ENCODE results near the gene STAMBP. TPM values are rescaled to one million over a fixed set of nuclear protein-coding genes. Genes with fewer than 3 reads are reported as not detected.

STAMBP gene
- total and polyA plus RNA-seq, 2 of the 4 experiments (the other 2 are of a cell fraction): 29.7 to 38.7 TPM

DNA sequence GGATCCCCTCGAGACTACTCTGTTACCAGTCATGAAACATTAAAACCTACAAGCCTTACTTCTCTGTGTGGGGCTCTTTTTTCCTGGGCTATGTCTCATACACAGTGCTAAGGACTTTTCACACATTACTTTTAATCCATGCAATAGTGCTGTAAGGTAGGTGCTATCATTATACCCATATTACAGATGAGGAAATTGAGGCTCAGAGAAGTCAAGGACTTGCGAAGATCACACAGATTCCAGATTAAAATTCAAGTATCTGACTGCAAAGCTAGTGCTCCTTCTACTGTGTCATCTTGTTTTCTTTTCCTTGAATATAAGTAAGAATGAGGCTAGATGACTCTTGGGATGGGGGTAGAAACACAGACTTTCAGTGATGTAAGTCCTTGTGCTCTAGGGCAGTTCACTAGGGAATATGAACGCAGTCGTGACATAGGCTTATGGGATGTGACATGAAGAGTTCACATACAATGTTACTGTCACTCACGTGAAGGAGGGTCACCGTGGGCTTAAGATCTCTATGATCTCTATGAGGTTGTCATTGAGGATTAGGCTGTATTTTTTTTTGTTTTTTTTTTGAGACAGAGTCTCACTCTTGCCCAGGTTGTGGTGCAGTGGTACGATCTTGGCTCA lies 91.0 kb downstream of the STAMBP start:
- Histone ChIP-seq H3K56ac (ENCODE audit: extremely low read depth, insufficient read depth, low read length) (no peak overlapping the region), H3K9me3 (ENCODE audit: control insufficient read depth, insufficient read depth, low read length) (no peaks in the 10 kb centered on the region), H3K9me1 (ENCODE audit: insufficient read depth, low read length) (no peaks in the 10 kb centered on the region; the same call in 1 of the 2 replicates), H2BK5ac (ENCODE audit: low read depth, low read length, poor library complexity, severe bottlenecking) (no peak overlapping the region), H2BK15ac (ENCODE audit: low read depth, low read length) (no peak overlapping the region), H3K4ac (ENCODE audit: low read depth, low read length) (no peak overlapping the region), H4K20me1 (ENCODE audit: insufficient read depth, low read length) (peaks cover 30% of the 10 kb centered on the region), H3K4me2 (ENCODE audit: low read depth, low read length) (no peak overlapping the region), H3K4me1 (ENCODE audit: control insufficient read depth, insufficient read depth, low read length) (no peaks in the 10 kb centered on the region), H4K8ac (ENCODE audit: low read depth in 2 of 2, low read length in 2 of 2) (no peak overlapping the region), H3K27me3 (ENCODE audit: control insufficient read depth, insufficient read depth, low read length) (no peaks in the 10 kb centered on the region), H3K36me3 (ENCODE audit: control insufficient read depth, insufficient read depth, low read length) (peaks cover 43% of the 10 kb centered on the region), H4K5ac (ENCODE audit: low read depth, low read length) (no peak overlapping the region), H2AK5ac (ENCODE audit: low read depth, low read length) (no peak overlapping the region), H2BK120ac (ENCODE audit: low read depth, low read length) (no peak overlapping the region), H3K18ac (ENCODE audit: low read depth, low read length) (no peak overlapping the region), H3K79me1 (ENCODE audit: low read depth in 1 of 2, low read length in 2 of 2) (no peaks in the 10 kb centered on the region; a peak in 2 of 4 replicates), H2AK9ac (replicated peaks; ENCODE audit: low read depth, low read length, poor library complexity) (no peak overlapping the region), H3K27ac (ENCODE audit: insufficient read depth, low read length) (no peak overlapping the region), H2BK20ac (ENCODE audit: low read depth, low read length) (no peak overlapping the region), H4K91ac (ENCODE audit: insufficient read depth, low read depth, low read length) (no peak overlapping the region), H3K9ac (ENCODE audit: low read depth, low read length) (no peak overlapping the region), H3K14ac (replicated peaks; ENCODE audit: low read depth, low read length) (no peak overlapping the region), H3K4me3 (ENCODE audit: insufficient read depth, low read depth, low read length) (no peak overlapping the region), H3K23ac (ENCODE audit: low read depth, low read length) (no peak overlapping the region), H2AFZ (replicated peaks; ENCODE audit: low read length, poor library complexity) (no peak overlapping the region)
- TF ChIP-seq RAD21 (IDR thresholded peaks at IDR 0.05; ENCODE audit: low read length) (no peak), BHLHE40 (IDR thresholded peaks at IDR 0.05; ENCODE audit: low read depth, low read length) (no peak), POLR2A (IDR thresholded peaks at IDR 0.05; ENCODE audit: low read depth, low read length) (no peak), ELK1 (IDR thresholded peaks at IDR 0.05; ENCODE audit: borderline replicate concordance, low read depth, low read length) (no peak), SMC3 (IDR thresholded peaks at IDR 0.05; ENCODE audit: low read depth, low read length) (no peak), CHD1 (IDR thresholded peaks at IDR 0.05; ENCODE audit: low read depth, low read length) (no peak)
- ChIA-PET POLR2A (ENCODE audit: unreplicated experiment) (no interaction called here), CTCF (no interaction called here)
- dilution Hi-C loops (cut with HindIII; ENCODE audit: low sequenced_read_pairs, unreplicated experiment): no loop called here
- BruUV-seq (replicated peaks): no TSS peak
- intact Hi-C loops (cut with micrococcal nuclease): loop anchor here (10.0 kb wide), 1 partner anchor 475 kb away; no protein-coding TSS in a partner anchor
- DNase-seq (no peak), ATAC-seq (ENCODE audit: low read depth) (no peak)
- no CpG with 5 or more reads among the region's 7 CpGs for WGBS, 2 experiments (ENCODE audit: extremely low coverage in 2 of 2, insufficient read length in 1 of 2)
- in situ Hi-C loops (cut with MboI; ENCODE audit: low sequenced_read_pairs): loop anchor here (10.0 kb wide), 1 partner anchor 225 kb away; the partner anchor contains the start of gene BOLA3

All from IMR-90 (cell line).